ENCODE data around the gene TEAD3.
"Not testable (repeated sequence)": the region's sequence is repeated elsewhere in the genome, so short reads cannot be mapped to it uniquely, and the experiment has no call there.

GRCh38 chr6:35515939-35516338, 19.1 kb upstream of the TEAD3 start:
- TF ChIP-seq CTCF (IDR thresholded peaks at IDR 0.05); PREB (CRISPR knock-in tag; IDR thresholded peaks at IDR 0.05; ENCODE audit: borderline replicate concordance); E2F5 (CRISPR knock-in tag; IDR thresholded peaks at IDR 0.05); JUN (CRISPR knock-in tag; IDR thresholded peaks at IDR 0.05); JAZF1 (CRISPR knock-in tag; IDR thresholded peaks at IDR 0.05); SP1 (CRISPR knock-in tag; conservative IDR thresholded peaks at IDR 0.05); CBFB (CRISPR knock-in tag; IDR thresholded peaks at IDR 0.05; ENCODE audit: low read depth); SOX15 (CRISPR knock-in tag; IDR thresholded peaks at IDR 0.05); FOXP4 (CRISPR knock-in tag; IDR thresholded peaks at IDR 0.05): not testable (repeated sequence)

All from WTC11 (cell line).